A549 (cell line): ENCODE measurements around the gene ARL10.

Experiments
- EHMT2 ChIP-seq: fragments of 200-600 bp; sonication (generic); IDR thresholded peaks from 2 replicates; pipeline ENCODE4 v1.6.1; 2016; ENCODE audit warnings: antibody characterized with exemption, low read depth, mild to moderate bottlenecking, moderate library complexity
- EP300 ChIP-seq, 2 experiments: fragments of >200 bp; sonication (Bioruptor Twin); formaldehyde crosslinking; IDR thresholded peaks; 2 replicates in 1 of 2; 3 replicates in 1 of 2; pipeline ENCODE4 v1.6.1; 2016 to 2017
- JUNB ChIP-seq: fragments of >200 bp; sonication (Bioruptor Twin); formaldehyde crosslinking; IDR thresholded peaks from 2 replicates; pipeline ENCODE4 v1.6.1; 2016
- POLR2A ChIP-seq: IDR thresholded peaks from 2 replicates; pipeline ENCODE4 v1.6.1; 2012; ENCODE audit warnings: mild to moderate bottlenecking, low read length
- RAD21 ChIP-seq, 2 experiments: fragments of >200 bp in 1 of 2; sonication (Bioruptor Twin) in 1 of 2; formaldehyde crosslinking in 1 of 2; IDR thresholded peaks in 1 of 2; conservative IDR thresholded peaks in 1 of 2; 2 replicates in 1 of 2; 3 replicates in 1 of 2; pipeline ENCODE4 v1.6.1; 2012 to 2018; ENCODE audit warnings: inconsistent platforms in 1 of 2
- RCOR1 ChIP-seq: fragments of 150-350 bp; IDR thresholded peaks from 2 replicates; pipeline ENCODE4 v1.6.1; 2014; ENCODE audit warnings: antibody characterized with exemption, low read length, low read depth
- TF ChIP-seq, protein P1 (sequence below): fragments of >200 bp; sonication (Bioruptor Twin); formaldehyde crosslinking; IDR thresholded peaks from 3 replicates; pipeline ENCODE4 v1.5.1; 2016
- TF ChIP-seq, protein P2 (sequence below): IDR thresholded peaks from 2 replicates; pipeline ENCODE4 v1.6.1; 2012
- TF ChIP-seq, protein P3 (sequence below): fragments of 450-650 bp; IDR thresholded peaks from 2 replicates; pipeline ENCODE4 v1.6.1; 2014; ENCODE audit warnings: antibody characterized with exemption
- TF ChIP-seq, protein P4 (sequence below): fragments of 150-350 bp; IDR thresholded peaks from 2 replicates; pipeline ENCODE4 v1.6.1; 2014; ENCODE audit warnings: low read depth, mild to moderate bottlenecking, low read length

DNA sequence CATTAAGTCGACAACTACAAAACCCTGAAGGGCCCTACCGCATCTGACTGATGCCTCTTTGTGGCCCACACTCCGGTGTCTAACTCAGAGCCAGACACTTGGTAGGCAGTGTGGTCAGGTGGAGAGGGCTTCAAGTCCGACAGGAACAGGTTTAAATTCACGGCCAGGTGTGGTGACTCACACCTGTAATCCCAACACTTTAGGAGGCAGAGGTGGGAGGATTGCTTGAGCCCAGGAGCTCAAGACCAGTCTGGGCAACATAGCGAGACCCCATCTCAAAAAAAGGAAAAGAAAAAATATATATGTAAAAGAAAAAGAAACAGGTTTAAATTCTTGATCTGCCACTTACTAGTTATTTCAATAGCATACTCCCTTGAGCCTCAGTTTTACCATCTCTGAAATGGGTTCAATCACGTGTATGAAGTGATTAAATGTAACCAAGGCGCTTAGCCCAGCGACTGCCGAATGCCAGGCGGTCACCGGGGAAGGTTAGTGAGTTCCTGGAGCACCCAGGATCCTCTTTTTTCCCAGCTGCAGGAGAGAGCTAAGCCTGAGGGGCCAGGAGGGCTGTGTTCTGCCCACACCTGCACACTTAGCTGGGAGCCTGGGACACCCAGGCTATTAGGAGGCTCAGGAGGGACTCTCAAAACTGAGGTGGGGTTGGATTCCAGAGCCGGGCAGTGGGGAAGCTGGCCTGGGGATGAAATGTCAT is 50.1 kb downstream of the ARL10 start:
- TF ChIP-seq, protein P1, sequence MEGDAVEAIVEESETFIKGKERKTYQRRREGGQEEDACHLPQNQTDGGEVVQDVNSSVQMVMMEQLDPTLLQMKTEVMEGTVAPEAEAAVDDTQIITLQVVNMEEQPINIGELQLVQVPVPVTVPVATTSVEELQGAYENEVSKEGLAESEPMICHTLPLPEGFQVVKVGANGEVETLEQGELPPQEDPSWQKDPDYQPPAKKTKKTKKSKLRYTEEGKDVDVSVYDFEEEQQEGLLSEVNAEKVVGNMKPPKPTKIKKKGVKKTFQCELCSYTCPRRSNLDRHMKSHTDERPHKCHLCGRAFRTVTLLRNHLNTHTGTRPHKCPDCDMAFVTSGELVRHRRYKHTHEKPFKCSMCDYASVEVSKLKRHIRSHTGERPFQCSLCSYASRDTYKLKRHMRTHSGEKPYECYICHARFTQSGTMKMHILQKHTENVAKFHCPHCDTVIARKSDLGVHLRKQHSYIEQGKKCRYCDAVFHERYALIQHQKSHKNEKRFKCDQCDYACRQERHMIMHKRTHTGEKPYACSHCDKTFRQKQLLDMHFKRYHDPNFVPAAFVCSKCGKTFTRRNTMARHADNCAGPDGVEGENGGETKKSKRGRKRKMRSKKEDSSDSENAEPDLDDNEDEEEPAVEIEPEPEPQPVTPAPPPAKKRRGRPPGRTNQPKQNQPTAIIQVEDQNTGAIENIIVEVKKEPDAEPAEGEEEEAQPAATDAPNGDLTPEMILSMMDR = no peak
- TF ChIP-seq EP300 (IDR thresholded peaks at IDR 0.05) (no peak), JUNB (no peak), POLR2A (no peak), RAD21 (conservative IDR thresholded peaks at IDR 0.05 in 1 of 2, IDR thresholded peaks at IDR 0.05 in 1 of 2) (no peak), RCOR1 (no peak), EHMT2 (no peak)
- TF ChIP-seq, protein P2, sequence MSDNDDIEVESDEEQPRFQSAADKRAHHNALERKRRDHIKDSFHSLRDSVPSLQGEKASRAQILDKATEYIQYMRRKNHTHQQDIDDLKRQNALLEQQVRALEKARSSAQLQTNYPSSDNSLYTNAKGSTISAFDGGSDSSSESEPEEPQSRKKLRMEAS = no peak
- TF ChIP-seq, protein P3, sequence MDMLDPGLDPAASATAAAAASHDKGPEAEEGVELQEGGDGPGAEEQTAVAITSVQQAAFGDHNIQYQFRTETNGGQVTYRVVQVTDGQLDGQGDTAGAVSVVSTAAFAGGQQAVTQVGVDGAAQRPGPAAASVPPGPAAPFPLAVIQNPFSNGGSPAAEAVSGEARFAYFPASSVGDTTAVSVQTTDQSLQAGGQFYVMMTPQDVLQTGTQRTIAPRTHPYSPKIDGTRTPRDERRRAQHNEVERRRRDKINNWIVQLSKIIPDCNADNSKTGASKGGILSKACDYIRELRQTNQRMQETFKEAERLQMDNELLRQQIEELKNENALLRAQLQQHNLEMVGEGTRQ = no peak
- TF ChIP-seq, protein P4, sequence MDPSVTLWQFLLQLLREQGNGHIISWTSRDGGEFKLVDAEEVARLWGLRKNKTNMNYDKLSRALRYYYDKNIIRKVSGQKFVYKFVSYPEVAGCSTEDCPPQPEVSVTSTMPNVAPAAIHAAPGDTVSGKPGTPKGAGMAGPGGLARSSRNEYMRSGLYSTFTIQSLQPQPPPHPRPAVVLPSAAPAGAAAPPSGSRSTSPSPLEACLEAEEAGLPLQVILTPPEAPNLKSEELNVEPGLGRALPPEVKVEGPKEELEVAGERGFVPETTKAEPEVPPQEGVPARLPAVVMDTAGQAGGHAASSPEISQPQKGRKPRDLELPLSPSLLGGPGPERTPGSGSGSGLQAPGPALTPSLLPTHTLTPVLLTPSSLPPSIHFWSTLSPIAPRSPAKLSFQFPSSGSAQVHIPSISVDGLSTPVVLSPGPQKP = no peak
